GM23248 (cell line): Measurements from ENCODE around the gene OOEP. TPM values are rescaled to one million over a fixed set of nuclear protein-coding genes. Genes with fewer than 3 reads are reported as not detected.

Experiments used
- DNase-seq: peaks from one replicate; pipeline ENCODE4 v3.0.0-alpha.2; 2015
- H2AFZ ChIP-seq: fragments of 200-600 bp; sonication (generic); 2 replicates; pipeline ENCODE4 v1.6.1; 2016; ENCODE audit warnings: antibody characterized with exemption
- H3F3A ChIP-seq: fragments of 200-600 bp; sonication (generic); 2 replicates; pipeline ENCODE4 v1.6.1; 2016; ENCODE audit warnings: mild to moderate bottlenecking, antibody characterized with exemption, mixed run types; ENCODE audit not compliant: insufficient read depth
- H3K27ac ChIP-seq: fragments of 200-600 bp; sonication (generic); 2 replicates; pipeline ENCODE4 v1.5.1; 2016; ENCODE audit warnings: mild to moderate bottlenecking
- H3K27me3 ChIP-seq: fragments of 200-600 bp; sonication (generic); replicated peaks from 2 replicates; pipeline ENCODE4 v1.6.1; 2016; ENCODE audit warnings: mild to moderate bottlenecking; ENCODE audit not compliant: insufficient read depth
- H3K36me3 ChIP-seq: fragments of 200-600 bp; sonication (generic); 2 replicates; pipeline ENCODE4 v1.6.1; 2016; ENCODE audit warnings: low read depth, mild to moderate bottlenecking
- H3K4me1 ChIP-seq: fragments of 200-600 bp; sonication (generic); 2 replicates; pipeline ENCODE4 v1.6.1; 2016; ENCODE audit warnings: mild to moderate bottlenecking; ENCODE audit not compliant: insufficient read depth
- H3K4me2 ChIP-seq: fragments of 200-600 bp; sonication (generic); one replicate; pipeline ENCODE4 v1.6.1; 2016; ENCODE audit warnings: mild to moderate bottlenecking; ENCODE audit not compliant: unreplicated experiment
- H3K4me3 ChIP-seq: fragments of 200-600 bp; sonication (generic); 2 replicates; pipeline ENCODE4 v1.5.1; 2016; ENCODE audit warnings: mild to moderate bottlenecking
- H3K79me2 ChIP-seq: fragments of 200-600 bp; sonication (generic); 2 replicates; pipeline ENCODE4 v1.6.1; 2016; ENCODE audit warnings: mild to moderate bottlenecking; ENCODE audit not compliant: insufficient read depth
- H3K9ac ChIP-seq: fragments of 200-600 bp; sonication (generic); 2 replicates; pipeline ENCODE4 v1.6.1; 2016; ENCODE audit warnings: mild to moderate bottlenecking
- H3K9me2 ChIP-seq: fragments of 200-600 bp; sonication (generic); 2 replicates; pipeline ENCODE4 v1.6.1; 2016; ENCODE audit warnings: mixed run types, mild to moderate bottlenecking, moderate library complexity; ENCODE audit not compliant: insufficient read depth
- H3K9me3 ChIP-seq: fragments of 200-600 bp; sonication (generic); one replicate; pipeline ENCODE4 v1.6.1; 2017; ENCODE audit warnings: low read depth
- H4K20me1 ChIP-seq: fragments of 200-600 bp; sonication (generic); 2 replicates; pipeline ENCODE4 v1.6.0; 2016; ENCODE audit not compliant: insufficient read depth
- EZH2 ChIP-seq: fragments of 200-600 bp; sonication (generic); IDR thresholded peaks from 2 replicates; pipeline ENCODE4 v1.6.1; 2018; ENCODE audit warnings: antibody characterized with exemption, mild to moderate bottlenecking; ENCODE audit not compliant: insufficient read depth, poor library complexity, severe bottlenecking
- EZH2phosphoT487 ChIP-seq: fragments of 200-600 bp; sonication (generic); IDR thresholded peaks from 2 replicates; pipeline ENCODE4 v1.6.1; 2018; ENCODE audit warnings: antibody characterized with exemption, moderate library complexity, mild to moderate bottlenecking, low read depth; ENCODE audit not compliant: insufficient read depth
- WGBS, 2 experiments: methylation state at CpG; one replicate each; pipeline ENCODE4 v1.1.6; 2015 to 2017; ENCODE audit warnings: low lambda C conversion rate in 2 of 2, low coverage in 1 of 2; ENCODE audit errors: missing lambda C conversion rate in 2 of 2; 5-methylcytosine and 5-hydroxymethylcytosine counted together
- in situ Hi-C: fragments of 300-500 bp; cut with MboI; formaldehyde crosslinking; loops from 2 replicates; pipeline ENCODE4 v1.15.0; 2020
- polyA plus RNA-seq: library from polyadenylated mRNA; unstranded; fragments of >200 nt; fragmentation: Nextera tagmentation; extraction: Ambion mirVana; gene quantifications from 2 replicates; pipeline ENCODE4 v1.2.1, GENCODE V29; 2016
- total RNA-seq: library from RNA; depleted of rRNA; stranded (reverse); fragments of >200 nt; shearing (Covaris generic); gene quantifications from 2 replicates; pipeline ENCODE4 v1.2.3, GENCODE V29; 2014

Gene OOEP
- total and polyA plus RNA-seq, 2 experiments from 2014 or later, result not detected

DNA sequence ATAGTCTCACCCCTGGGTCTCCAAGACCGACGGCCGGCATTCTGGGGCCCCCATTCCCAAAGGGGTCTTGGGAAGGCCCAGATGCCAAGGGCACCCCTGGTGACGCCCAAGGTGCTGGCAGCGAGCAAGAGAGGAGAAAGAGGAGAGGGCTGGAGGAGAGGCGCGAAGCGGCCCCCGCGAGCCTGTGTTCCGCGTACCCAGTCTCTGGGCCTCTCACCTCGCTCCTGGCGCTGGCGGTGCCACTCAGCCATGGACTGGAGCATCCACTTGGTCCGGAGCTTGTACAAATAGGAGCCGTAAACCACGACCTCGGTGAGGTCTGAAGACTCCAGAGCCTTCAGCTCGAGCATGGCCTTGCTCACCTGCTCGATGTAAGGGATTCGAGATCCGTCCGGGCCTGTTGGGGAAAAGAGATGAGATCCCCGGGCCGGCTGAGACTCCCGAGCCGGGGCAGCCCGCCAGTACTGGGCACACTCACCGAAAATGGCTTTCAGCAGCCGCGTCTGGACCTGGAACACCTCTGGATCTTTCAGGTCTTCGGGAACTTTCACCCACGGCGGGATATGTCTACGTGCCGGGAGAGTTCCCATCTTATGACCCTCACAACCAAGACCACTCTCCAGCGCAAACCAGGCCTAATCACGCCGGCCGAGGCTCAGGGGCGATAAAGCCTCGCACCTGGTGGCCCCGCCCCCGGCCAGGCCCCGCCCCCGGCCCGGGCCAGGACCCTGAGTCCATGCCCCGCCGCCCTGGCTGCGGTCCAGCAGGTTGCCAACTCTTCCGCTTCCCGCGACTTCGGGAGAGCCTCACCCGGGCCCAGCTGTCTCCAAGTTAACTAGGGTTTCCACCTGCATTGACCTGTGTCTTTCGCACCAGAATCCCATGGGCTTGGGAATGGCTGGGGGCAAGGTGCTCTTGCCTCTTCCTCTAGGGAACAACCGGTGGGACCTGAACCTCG is 15.8 kb downstream of the OOEP start, which contains the start of gene DPPA5:
DPPA5 (minus strand) TSS at position 641 of the 958 bp plus-strand sequence; CDS start at position 590, 51 bp downstream.
- H3F3A ChIP-seq, result no peaks in the 10 kb centered on the region
- H3K27ac ChIP-seq, result no peak within 1 kb of the TSS
- H3K4me3 ChIP-seq, result no peak within 1 kb of the TSS
- H2AFZ ChIP-seq, result no peak within 1 kb of the TSS
- H3K79me2 ChIP-seq, result no peaks in the 10 kb centered on the region
- no peaks in the 10 kb centered on the region for H3K9me2 ChIP-seq
- TF ChIP-seq EZH2 (no peak), EZH2phosphoT487 (no peak)
- H3K36me3 ChIP-seq, result no peaks in the 10 kb centered on the region
- H4K20me1 ChIP-seq, result no peaks in the 10 kb centered on the region
- DNase-seq, result no peak
- H3K4me1 ChIP-seq, result no peaks in the 10 kb centered on the region
- no peak within 1 kb of the TSS for H3K4me2 ChIP-seq
- in situ Hi-C loops, result no loop called here
- peaks cover 19% of the 10 kb centered on the region for H3K27me3 ChIP-seq
- H3K9ac ChIP-seq, result no peak within 1 kb of the TSS
- H3K9me3 ChIP-seq, result no peaks in the 10 kb centered on the region
- 74 to 76% methylated on average over 54 to 58 of the region's 59 CpGs for WGBS, 2 experiments

GRCh38 chr6:73349311-73349710 is 20.4 kb downstream of the OOEP start:
- Histone ChIP-seq H2AFZ (no peak overlapping the region), H3K9me2 (no peaks in the 10 kb centered on the region), H3K4me3 (no peak overlapping the region), H3K27me3 (peaks cover 46% of the 10 kb centered on the region), H4K20me1 (no peaks in the 10 kb centered on the region), H3K27ac (no peak overlapping the region), H3K4me1 (no peaks in the 10 kb centered on the region), H3F3A (no peaks in the 10 kb centered on the region), H3K9me3 (no peaks in the 10 kb centered on the region), H3K4me2 (no peak overlapping the region), H3K9ac (no peak overlapping the region), H3K79me2 (no peaks in the 10 kb centered on the region), H3K36me3 (no peaks in the 10 kb centered on the region)
- WGBS, 2 experiments, result 11 to 16% methylated on average over 6 of the region's 6 CpGs
- in situ Hi-C loops, result no loop called here
- TF ChIP-seq EZH2phosphoT487, result no peak
- TF ChIP-seq EZH2, result no peak
- DNase-seq, result no peak

GRCh38 chr6:73348550-73349204 is 21.0 kb downstream of the OOEP start:
- Histone ChIP-seq H3K4me1 (no peaks in the 10 kb centered on the region), H3K27ac (no peak overlapping the region), H2AFZ (no peak overlapping the region), H3K9me3 (no peaks in the 10 kb centered on the region), H3K27me3 (peaks cover 46% of the 10 kb centered on the region), H3K4me3 (no peak overlapping the region), H3F3A (no peaks in the 10 kb centered on the region), H3K9me2 (no peaks in the 10 kb centered on the region), H3K79me2 (no peaks in the 10 kb centered on the region), H3K36me3 (no peaks in the 10 kb centered on the region), H4K20me1 (no peaks in the 10 kb centered on the region), H3K4me2 (no peak overlapping the region), H3K9ac (no peak overlapping the region)
- in situ Hi-C loops, result no loop called here
- TF ChIP-seq EZH2, result no peak
- no peak for TF ChIP-seq EZH2phosphoT487
- WGBS, 2 experiments, result 19 to 20% methylated on average over 30 to 33 of the region's 33 CpGs
- no peak for DNase-seq

DNA sequence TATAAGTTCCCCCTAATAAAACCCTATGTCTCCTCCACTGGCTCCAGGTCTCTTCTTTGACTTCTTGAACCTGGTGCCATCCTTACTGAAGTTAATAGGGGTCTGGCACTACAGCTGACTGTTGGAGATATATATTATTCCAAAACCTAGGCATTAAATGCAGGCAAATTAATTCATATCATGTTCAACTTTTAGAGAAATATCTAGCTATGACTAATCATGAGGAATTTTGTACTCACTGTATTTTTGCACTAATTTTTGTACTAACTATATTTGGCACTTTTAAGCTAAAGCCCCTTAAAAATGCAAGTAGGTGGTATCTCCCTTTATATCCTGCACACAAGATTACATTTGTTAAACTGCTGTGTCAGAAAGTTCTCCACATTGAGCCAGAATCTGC is 26.5 kb downstream of the OOEP start:
- H3K79me2 ChIP-seq, result no peaks in the 10 kb centered on the region
- H3F3A ChIP-seq, result no peaks in the 10 kb centered on the region
- no peaks in the 10 kb centered on the region for H3K36me3 ChIP-seq
- no peaks in the 10 kb centered on the region for H3K9me2 ChIP-seq
- H2AFZ ChIP-seq, result no peak overlapping the region
- in situ Hi-C loops, result no loop called here
- DNase-seq, result no peak
- TF ChIP-seq EZH2phosphoT487, result no peak
- H3K4me1 ChIP-seq, result no peaks in the 10 kb centered on the region
- no peaks in the 10 kb centered on the region for H4K20me1 ChIP-seq
- H3K27ac ChIP-seq, result no peak overlapping the region
- no peak overlapping the region for H3K4me2 ChIP-seq
- H3K9me3 ChIP-seq, result no peaks in the 10 kb centered on the region
- H3K27me3 ChIP-seq, result peaks cover 25% of the 10 kb centered on the region
- no peak overlapping the region for H3K4me3 ChIP-seq
- H3K9ac ChIP-seq, result no peak overlapping the region
